ENCODE results near the gene NAA35. TPM values are rescaled to one million over a fixed set of nuclear protein-coding genes. Genes with fewer than 3 reads are reported as not detected.

Gene NAA35
- total RNA-seq, 1 donor from 2014 or later = 14.8 TPM

- DNase-seq (ENCODE audit: extremely low read depth, low read depth, low spot score) = no peak
These were observed 116.5 kb downstream of the NAA35 start for GRCh38 chr9:86057491-86057890.

GRCh38 chr9:86061972-86062739 is 121.2 kb downstream of the NAA35 start:
- no peak for DNase-seq (ENCODE audit: extremely low read depth, low read depth, low spot score)

- no peak for DNase-seq (ENCODE audit: extremely low read depth, low read depth, low spot score)
These were observed 122.1 kb downstream of the NAA35 start for GRCh38 chr9:86062845-86063693.

GRCh38 chr9:86064220-86064619 is 123.3 kb downstream of the NAA35 start:
- DNase-seq (ENCODE audit: extremely low read depth, low read depth, low spot score) = no peak

- no peak for DNase-seq (ENCODE audit: extremely low read depth, low read depth, low spot score)
These were observed 128.4 kb downstream of the NAA35 start for GRCh38 chr9:86069206-86069869.

Other genes with a start within 250 kb of the NAA35 start
- 12.6 and 15.2 TPM in 2 replicates for gene AGTPBP1, start 199.2 kb upstream of the NAA35 start, total RNA-seq
- gene GOLM1, start 158.4 kb downstream of the NAA35 start, total RNA-seq = 100 and 120 TPM in 2 replicates

Data from glomerular endothelial cell (primary cell).